Stomach (tissue), 4 donors: Measurements from ENCODE around the gene RAD51AP1.

Experiments
- POLR2A ChIP-seq, 4 donors: fragments of 450-650 bp; IDR thresholded peaks; one replicate each; pipeline ENCODE4 v1.6.1; 2016; ENCODE audit warnings: antibody characterized with exemption in 4 of 4, control low read depth in 2 of 4, mild to moderate bottlenecking in 1 of 4, moderate library complexity in 1 of 4
- POLR2AphosphoS5 ChIP-seq, 3 donors: sonication (generic); formaldehyde crosslinking; IDR thresholded peaks; one replicate each; pipeline ENCODE4 v1.6.1; 2016; ENCODE audit warnings: antibody characterized with exemption in 3 of 3
- TF ChIP-seq, protein P1 (sequence below), 7 experiments: fragments of 450-650 bp in 4 of 7; fragments of 200-600 bp in 3 of 7; sonication (generic) in 3 of 7; IDR thresholded peaks; one replicate each; pipeline ENCODE4 v1.5.1; 2016 to 2019; ENCODE audit warnings: antibody characterized with exemption in 7 of 7, control low read depth in 2 of 7, mild to moderate bottlenecking in 1 of 7

DNA sequence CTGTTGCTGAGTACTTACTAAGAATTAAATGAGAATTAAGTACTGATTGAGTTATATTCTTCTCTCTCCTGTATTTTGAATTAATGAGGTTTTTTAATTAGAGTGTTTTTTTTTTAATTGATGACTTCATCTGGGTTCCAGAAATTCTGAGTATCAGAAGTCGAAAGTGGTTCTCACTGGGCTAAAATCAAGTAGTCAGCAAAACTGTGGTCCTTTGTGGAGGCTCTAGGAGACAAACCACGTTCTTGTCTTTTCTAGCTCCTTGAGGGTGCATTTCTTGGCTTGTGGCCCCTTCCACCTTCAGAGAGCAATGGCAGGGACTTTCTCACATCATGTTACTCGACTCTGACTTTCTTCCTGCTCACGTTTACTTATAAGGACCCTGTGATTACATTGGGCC lies 15.3 kb downstream of the RAD51AP1 start:
- TF ChIP-seq POLR2A (IDR thresholded peaks at IDR 0.05) (no peak), POLR2AphosphoS5 (IDR thresholded peaks at IDR 0.05) (no peak)
- TF ChIP-seq, protein P1, sequence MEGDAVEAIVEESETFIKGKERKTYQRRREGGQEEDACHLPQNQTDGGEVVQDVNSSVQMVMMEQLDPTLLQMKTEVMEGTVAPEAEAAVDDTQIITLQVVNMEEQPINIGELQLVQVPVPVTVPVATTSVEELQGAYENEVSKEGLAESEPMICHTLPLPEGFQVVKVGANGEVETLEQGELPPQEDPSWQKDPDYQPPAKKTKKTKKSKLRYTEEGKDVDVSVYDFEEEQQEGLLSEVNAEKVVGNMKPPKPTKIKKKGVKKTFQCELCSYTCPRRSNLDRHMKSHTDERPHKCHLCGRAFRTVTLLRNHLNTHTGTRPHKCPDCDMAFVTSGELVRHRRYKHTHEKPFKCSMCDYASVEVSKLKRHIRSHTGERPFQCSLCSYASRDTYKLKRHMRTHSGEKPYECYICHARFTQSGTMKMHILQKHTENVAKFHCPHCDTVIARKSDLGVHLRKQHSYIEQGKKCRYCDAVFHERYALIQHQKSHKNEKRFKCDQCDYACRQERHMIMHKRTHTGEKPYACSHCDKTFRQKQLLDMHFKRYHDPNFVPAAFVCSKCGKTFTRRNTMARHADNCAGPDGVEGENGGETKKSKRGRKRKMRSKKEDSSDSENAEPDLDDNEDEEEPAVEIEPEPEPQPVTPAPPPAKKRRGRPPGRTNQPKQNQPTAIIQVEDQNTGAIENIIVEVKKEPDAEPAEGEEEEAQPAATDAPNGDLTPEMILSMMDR (IDR thresholded peaks at IDR 0.05), result no peak
